PC-3 (cell line): ENCODE data around the gene ERBB2. TPM values are rescaled to one million over a fixed set of nuclear protein-coding genes. Genes with fewer than 3 reads are reported as not detected.
"Not testable (repeated sequence)": the region's sequence is repeated elsewhere in the genome, so short reads cannot be mapped to it uniquely, and the experiment has no call there.

Source experiments
- ATAC-seq: fragments of 200-7000 bp; cut with Tn5 transposase; 2 replicates; pipeline ENCODE4 v1.9.1; 2020; ENCODE audit warnings: mild to moderate bottlenecking, moderate library complexity
- BruUV-seq: library from RNA; stranded (reverse); fragments of 400-500 nt; replicated peaks from 2 replicates; lab custom pipeline; 2021; lab: Mats Ljungman, UMichigan
- CTCF ChIA-PET: fragments of 300-600 bp; sonication (Branson Sonifier 250); formaldehyde crosslinking; loops from one replicate; lab custom pipeline; 2022; ENCODE audit warnings: antibody characterized with exemption; lab: Charles Lee
- POLR2A ChIA-PET: fragments of 300-600 bp; sonication (Branson Sonifier 250); formaldehyde crosslinking; loops from one replicate; lab custom pipeline; 2022; ENCODE audit warnings: antibody characterized with exemption; ENCODE audit not compliant: unreplicated experiment; lab: Charles Lee
- DNase-seq: peaks from one replicate; pipeline ENCODE4 v3.0.0-alpha.2; 2015
- H2AFZ ChIP-seq: fragments of 300-600 bp; sonication (generic); 2 replicates; pipeline ENCODE4 v1.6.0; 2016; ENCODE audit warnings: antibody characterized with exemption, low read length
- H3F3A ChIP-seq: fragments of 300-600 bp; sonication (generic); one replicate; pipeline ENCODE4 v1.6.0; 2017; ENCODE audit warnings: antibody characterized with exemption, low read length, control low read depth, mild to moderate bottlenecking; ENCODE audit not compliant: unreplicated experiment
- H3K27ac ChIP-seq: fragments of 300-600 bp; sonication (generic); 2 replicates; pipeline ENCODE4 v1.5.1; 2016; ENCODE audit warnings: mild to moderate bottlenecking, low read length
- H3K27me3 ChIP-seq: fragments of 300-600 bp; sonication (generic); 2 replicates; pipeline ENCODE4 v1.6.1; 2016; ENCODE audit warnings: low read length, mixed read lengths
- H3K36me3 ChIP-seq: fragments of 300-600 bp; sonication (generic); 2 replicates; pipeline ENCODE4 v1.6.1; 2016; ENCODE audit warnings: low read depth, mixed run types, low read length, mixed read lengths
- H3K4me1 ChIP-seq: fragments of 300-600 bp; sonication (generic); 2 replicates; pipeline ENCODE4 v1.5.1; 2016; ENCODE audit warnings: low read length; ENCODE audit not compliant: insufficient read depth
- H3K4me2 ChIP-seq: fragments of 300-600 bp; sonication (generic); 2 replicates; pipeline ENCODE4 v1.6.0; 2016; ENCODE audit warnings: low read length
- H3K4me3 ChIP-seq: fragments of 300-600 bp; sonication (generic); 2 replicates; pipeline ENCODE4 v1.5.1; 2016; ENCODE audit warnings: mild to moderate bottlenecking, low read length, mixed read lengths
- H3K79me2 ChIP-seq: fragments of 300-600 bp; sonication (generic); 2 replicates; pipeline ENCODE4 v1.6.1; 2017; ENCODE audit warnings: low read length, mixed read lengths
- H3K9ac ChIP-seq: fragments of 300-600 bp; sonication (generic); 2 replicates; pipeline ENCODE4 v1.6.0; 2016; ENCODE audit warnings: mild to moderate bottlenecking, low read length
- H3K9me2 ChIP-seq: fragments of 300-600 bp; sonication (generic); replicated peaks from 2 replicates; pipeline ENCODE4 v1.6.1; 2016; ENCODE audit warnings: mixed run types, low read length, mixed read lengths
- H3K9me3 ChIP-seq: fragments of 300-600 bp; sonication (generic); 2 replicates; pipeline ENCODE4 v1.6.1; 2016; ENCODE audit warnings: low read length, mixed read lengths
- H4K20me1 ChIP-seq: fragments of 300-600 bp; sonication (generic); 2 replicates; pipeline ENCODE4 v1.6.1; 2016; ENCODE audit warnings: low read length, mixed read lengths
- CTCF ChIP-seq: fragments of 300-600 bp; sonication (generic); conservative IDR thresholded peaks from 2 replicates; pipeline ENCODE4 v1.5.1; 2017; ENCODE audit warnings: antibody characterized with exemption, low read depth, mild to moderate bottlenecking, low read length
- EZH2 ChIP-seq: fragments of 300-600 bp; sonication (generic); IDR thresholded peaks from one replicate; pipeline ENCODE4 v1.6.1; 2017; ENCODE audit warnings: antibody characterized with exemption, mild to moderate bottlenecking, low read length; ENCODE audit not compliant: unreplicated experiment
- EZH2phosphoT487 ChIP-seq: fragments of 300-600 bp; sonication (generic); IDR thresholded peaks from 2 replicates; pipeline ENCODE4 v1.6.1; 2018; ENCODE audit warnings: mild to moderate bottlenecking, antibody characterized with exemption, low read length, borderline replicate concordance
- intact Hi-C: fragments of 100-400 bp; cut with micrococcal nuclease; formaldehyde crosslinking; loops from 2 replicates; pipeline ENCODE4 v1.9.0; 2023
- total RNA-seq: library from RNA; depleted of rRNA; stranded (reverse); fragments of >200 nt; gene quantifications from 2 replicates; pipeline ENCODE4 v1.2.3, GENCODE V29; 2014

Gene ERBB2
- total RNA-seq, 1 experiment from 2014 or later, result 36.2 TPM

GRCh38 chr17:39709319-39709997 lies 9.6 kb downstream of the ERBB2 start:
- CTCF ChIA-PET, result no interaction called here
- Histone ChIP-seq H3K9me2 (no peaks in the 10 kb centered on the region), H3K27me3 (no peaks in the 10 kb centered on the region), H3K9me3 (no peaks in the 10 kb centered on the region), H3K4me1 (peaks cover 28% of the 10 kb centered on the region), H3K27ac (no peak overlapping the region), H3K9ac (no peak overlapping the region), H3K4me3 (no peak overlapping the region), H3K79me2 (peaks cover 26% of the 10 kb centered on the region), H2AFZ (no peak overlapping the region), H4K20me1 (no peaks in the 10 kb centered on the region), H3K36me3 (peaks cover 4% of the 10 kb centered on the region; the same call in 1 of the 2 replicates), H3K4me2 (no peak overlapping the region), H3F3A (no peaks in the 10 kb centered on the region)
- intact Hi-C loops, result no loop called here
- ATAC-seq, result no peak
- TF ChIP-seq EZH2phosphoT487 (no peak), CTCF (no peak), EZH2 (no peak)
- no TSS peak for BruUV-seq
- POLR2A ChIA-PET, result no interaction called here
- DNase-seq, result no peak

- peaks cover 4% of the 10 kb centered on the region; the same call in 1 of the 2 replicates for H3K36me3 ChIP-seq
- H3K4me3 ChIP-seq, result no peak overlapping the region
- no peak overlapping the region for H2AFZ ChIP-seq
- peaks cover 20% of the 10 kb centered on the region for H3K4me1 ChIP-seq
- POLR2A ChIA-PET, result no interaction called here
- H4K20me1 ChIP-seq, result no peaks in the 10 kb centered on the region
- intact Hi-C loops, result no loop called here
- DNase-seq (no peak), ATAC-seq (no peak)
- no peaks in the 10 kb centered on the region for H3F3A ChIP-seq
- no peak for TF ChIP-seq CTCF
- no peak for TF ChIP-seq EZH2
- TF ChIP-seq EZH2phosphoT487, result no peak
- no peak overlapping the region for H3K9ac ChIP-seq
- no peak overlapping the region for H3K27ac ChIP-seq
- CTCF ChIA-PET, result no interaction called here
- H3K9me3 ChIP-seq, result no peaks in the 10 kb centered on the region
- H3K27me3 ChIP-seq, result no peaks in the 10 kb centered on the region
- peaks cover 17% of the 10 kb centered on the region for H3K79me2 ChIP-seq
- BruUV-seq, result no TSS peak
- H3K4me2 ChIP-seq, result no peak overlapping the region
- no peaks in the 10 kb centered on the region for H3K9me2 ChIP-seq
Measured at GRCh38 chr17:39709998-39710964, 10.4 kb downstream of the ERBB2 start.

GRCh38 chr17:39711071-39711470 lies 11.2 kb downstream of the ERBB2 start:
- ATAC-seq, H3K36me3 ChIP-seq, H3K4me3 ChIP-seq, H3K27ac ChIP-seq, H3K27me3 ChIP-seq, H3F3A ChIP-seq, H4K20me1 ChIP-seq, H3K4me2 ChIP-seq, CTCF ChIA-PET, BruUV-seq, H2AFZ ChIP-seq, POLR2A ChIA-PET, H3K9me2 ChIP-seq, DNase-seq, intact Hi-C loops, H3K9ac ChIP-seq, H3K9me3 ChIP-seq: not testable (repeated sequence)
- peaks cover 14% of the 10 kb centered on the region for H3K79me2 ChIP-seq
- H3K4me1 ChIP-seq, result peaks cover 14% of the 10 kb centered on the region
